GM12891 (cell line): ENCODE data around the gene SLC22A4.
A peak's percentile ranks its signal among the peaks of the same experiment; 100 is the strongest.

Experiments
- DNase-seq: peaks from one replicate; pipeline ENCODE4 v3.0.0; 2011; ENCODE audit warnings: low spot score; ENCODE audit not compliant: insufficient read length
- FAIRE-seq: peaks from 2 replicates; lab custom pipeline; 2011; peaks lifted over from hg19 to GRCh38; lab: Jason Lieb, UNC
- PAX5 ChIP-seq: IDR thresholded peaks from 2 replicates; pipeline ENCODE4 v1.6.1; 2011; ENCODE audit warnings: low read length, moderate library complexity, mild to moderate bottlenecking; ENCODE audit not compliant: insufficient read depth, severe bottlenecking
- POLR2A ChIP-seq: IDR thresholded peaks from 2 replicates; pipeline ENCODE4 v1.6.1; 2011; ENCODE audit warnings: low read depth, low read length, control low read depth
- POLR2AphosphoS5 ChIP-seq: IDR thresholded peaks from 2 replicates; pipeline ENCODE4 v1.6.1; 2011; ENCODE audit warnings: low read depth, low read length, control low read depth
- POU2F2 ChIP-seq: IDR thresholded peaks from 2 replicates; pipeline ENCODE4 v1.6.1; 2011; ENCODE audit warnings: low read depth, mild to moderate bottlenecking, control low read depth, low read length, moderate library complexity
- SPI1 ChIP-seq: IDR thresholded peaks from 2 replicates; pipeline ENCODE4 v1.6.1; 2011; ENCODE audit warnings: low read depth, low read length, control low read depth
- TAF1 ChIP-seq: IDR thresholded peaks from 2 replicates; pipeline ENCODE4 v1.6.1; 2011; ENCODE audit warnings: low read depth, low read length, control low read depth

The SLC22A4 gene

GRCh38 chr5:132339502-132339901 lies 45.3 kb downstream of the SLC22A4 start:
- no peak for DNase-seq
- TF ChIP-seq TAF1: no peak
- TF ChIP-seq POU2F2: no peak
- no peak for TF ChIP-seq SPI1
- no peak for TF ChIP-seq POLR2AphosphoS5
- no peak for TF ChIP-seq POLR2A
- no peak for TF ChIP-seq PAX5
- no peak for FAIRE-seq

- DNase-seq (no peak), FAIRE-seq (no peak)
- no peak for TF ChIP-seq POU2F2
- TF ChIP-seq TAF1: no peak
- TF ChIP-seq SPI1: no peak
- no peak for TF ChIP-seq POLR2AphosphoS5
- TF ChIP-seq PAX5: no peak
- TF ChIP-seq POLR2A: no peak
Observed at GRCh38 chr5:132342291-132343180, 48.3 kb downstream of the SLC22A4 start.

DNA sequence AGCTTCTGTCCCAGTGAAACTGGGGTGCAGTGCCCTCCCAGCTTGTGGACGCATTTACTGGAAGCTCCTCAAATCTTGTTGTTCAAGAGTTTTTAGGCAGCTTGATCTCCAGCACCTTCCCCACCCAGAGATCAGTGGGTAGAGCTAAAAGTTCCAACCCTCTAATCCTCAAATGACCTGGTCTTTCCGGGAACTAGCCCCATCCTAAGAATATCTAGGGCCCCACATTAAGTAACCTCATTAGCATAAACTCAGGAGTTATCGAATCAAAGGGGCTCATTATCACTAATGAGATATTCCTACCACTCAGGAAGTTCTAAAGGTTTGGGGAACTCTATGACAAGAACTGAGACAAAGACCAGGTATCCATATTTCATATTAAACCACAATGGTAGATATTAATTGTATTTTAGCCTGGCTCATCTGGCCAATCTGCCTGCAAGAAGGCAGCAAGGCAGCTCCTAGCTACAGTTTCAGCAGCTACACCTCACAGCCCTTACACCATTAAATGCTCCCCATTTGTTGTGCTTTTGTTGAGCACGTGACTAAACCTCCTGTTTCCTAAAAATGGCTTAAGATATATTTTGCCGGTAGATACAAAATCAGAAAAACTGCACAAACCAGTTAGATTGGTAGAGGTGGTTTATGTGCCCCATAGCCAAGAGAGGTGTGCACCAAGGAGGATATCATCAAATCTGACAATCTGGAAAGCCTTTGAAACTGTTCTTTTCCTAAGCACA lies 50.8 kb downstream of the SLC22A4 start:
- TF ChIP-seq SPI1: no peak
- TF ChIP-seq TAF1: no peak
- no peak for TF ChIP-seq POLR2AphosphoS5
- no peak for TF ChIP-seq PAX5
- no peak for TF ChIP-seq POLR2A
- no peak for TF ChIP-seq POU2F2
- DNase-seq (no peak), FAIRE-seq (no peak)

GRCh38 chr5:132353486-132353995 lies 59.3 kb downstream of the SLC22A4 start:
- FAIRE-seq: no peak
- DNase-seq: no peak
- TF ChIP-seq SPI1 (no peak), POLR2AphosphoS5 (no peak), TAF1 (no peak), POLR2A (no peak), PAX5 (no peak), POU2F2 (no peak)

DNA sequence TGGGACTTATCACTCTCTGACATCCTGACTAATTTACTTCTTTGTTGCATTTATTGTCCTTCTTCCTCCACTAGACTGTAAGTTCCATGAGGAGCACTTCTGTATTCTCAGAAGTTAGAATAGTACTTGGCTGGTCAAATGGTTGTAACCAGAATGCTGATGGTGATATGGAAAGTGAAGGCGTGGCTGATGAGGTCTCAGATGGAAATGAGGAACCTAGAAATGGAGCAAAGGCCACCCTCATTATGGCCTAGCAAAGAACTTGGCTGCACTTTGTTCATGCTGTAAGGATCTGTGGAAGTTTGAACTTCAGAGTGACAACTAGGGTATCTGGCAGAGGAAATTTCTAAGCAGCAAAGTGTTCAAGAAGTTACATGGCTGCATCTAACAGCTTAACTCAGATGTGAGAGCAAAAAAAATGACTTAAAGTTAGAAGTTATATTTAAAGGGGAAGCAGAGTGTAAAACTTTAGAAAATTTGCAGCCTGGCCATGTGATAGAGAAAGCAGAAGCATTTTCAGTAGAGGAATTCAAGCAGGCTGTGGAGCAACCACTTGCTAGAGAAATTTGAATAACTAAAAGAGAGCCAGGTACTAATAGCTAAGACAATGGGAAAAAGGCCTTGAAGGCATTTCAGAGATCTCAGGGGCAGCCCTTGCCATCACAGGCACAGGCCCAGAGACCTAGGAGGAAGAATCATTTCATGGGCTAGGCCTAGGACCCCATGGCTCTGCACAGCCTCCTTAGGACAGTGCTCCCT lies 60.4 kb downstream of the SLC22A4 start:
- no peak for TF ChIP-seq PAX5
- no peak for TF ChIP-seq POLR2AphosphoS5
- TF ChIP-seq SPI1: no peak
- TF ChIP-seq POU2F2: no peak
- TF ChIP-seq TAF1: no peak
- no peak for TF ChIP-seq POLR2A
- no peak for FAIRE-seq
- no peak for DNase-seq

DNA sequence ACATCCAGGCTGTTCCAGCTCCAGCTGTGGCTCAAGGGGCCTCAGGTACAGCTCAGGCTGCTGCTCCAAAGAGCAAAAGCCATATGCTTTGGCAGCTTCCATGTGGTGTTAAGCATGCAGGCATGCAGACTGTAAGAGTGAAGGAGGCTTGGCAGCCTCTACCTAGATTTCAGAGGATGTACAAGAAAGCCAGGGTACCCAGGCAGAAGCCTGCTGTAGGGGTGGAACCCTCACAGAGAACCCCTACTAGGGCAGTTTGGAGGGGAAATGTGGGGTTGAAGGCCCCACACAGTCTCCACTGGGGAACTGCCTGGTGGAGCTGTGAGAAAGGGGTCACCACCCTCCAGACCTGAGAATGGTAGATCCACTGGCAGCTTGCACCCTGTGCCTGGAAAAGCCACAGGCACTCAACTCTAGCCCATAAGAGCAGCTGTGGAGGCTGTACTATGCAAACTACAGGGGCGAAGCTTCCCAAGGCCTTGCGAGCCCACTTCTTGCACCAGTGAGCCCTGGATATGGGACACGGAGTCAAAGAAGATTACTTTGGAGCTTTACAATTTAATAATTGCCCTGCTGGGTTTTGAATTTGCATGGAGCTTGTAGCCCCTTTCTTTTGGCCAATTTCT lies 61.1 kb downstream of the SLC22A4 start:
- no peak for TF ChIP-seq TAF1
- TF ChIP-seq POLR2AphosphoS5: no peak
- no peak for TF ChIP-seq PAX5
- no peak for TF ChIP-seq POLR2A
- TF ChIP-seq SPI1: no peak
- no peak for TF ChIP-seq POU2F2
- DNase-seq (no peak), FAIRE-seq (no peak)

DNA sequence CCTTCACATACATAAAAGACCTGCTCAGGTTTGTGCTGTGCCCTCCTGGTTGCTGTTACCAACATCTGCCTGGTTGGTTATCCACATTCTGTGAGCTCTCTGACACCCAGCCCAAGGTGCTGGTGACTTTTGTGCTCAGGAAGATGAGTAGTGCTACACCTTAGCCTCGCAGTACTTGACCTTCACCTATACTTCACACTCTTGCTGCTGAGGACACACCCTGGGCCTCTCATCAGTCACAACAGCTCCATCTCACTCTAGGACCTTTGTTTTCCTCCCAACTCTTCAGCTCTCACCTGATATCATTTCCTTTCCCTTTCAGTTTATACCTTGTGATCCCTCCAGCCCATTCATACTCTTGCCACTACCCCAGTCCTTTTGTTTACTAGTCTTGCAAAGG lies 64.6 kb downstream of the SLC22A4 start:
- TF ChIP-seq POLR2AphosphoS5 (no peak), PAX5 (no peak), POU2F2 (no peak), POLR2A (no peak), SPI1 (no peak), TAF1 (no peak)
- FAIRE-seq (peak; percentile 26), DNase-seq (no peak)

- FAIRE-seq (no peak), DNase-seq (no peak)
- no peak for TF ChIP-seq TAF1
- TF ChIP-seq PAX5: no peak
- no peak for TF ChIP-seq SPI1
- TF ChIP-seq POLR2AphosphoS5: no peak
- no peak for TF ChIP-seq POLR2A
- TF ChIP-seq POU2F2: no peak
Observed at GRCh38 chr5:132362086-132362485, 67.9 kb downstream of the SLC22A4 start.
